Spleen (tissue), 11 donors: ENCODE results near the gene CDKL2. TPM values are rescaled to one million over a fixed set of nuclear protein-coding genes. Genes with fewer than 3 reads are reported as not detected.

ENCODE experiments used
- DNase-seq: peaks from one replicate; pipeline ENCODE4 v3.0.0-alpha.2; 2020
- H3K27ac ChIP-seq, 8 donors: fragments of 200-600 bp; sonication (generic) in 7 of 8; 1 replicate in 4 of 8; 2 replicates in 4 of 8; pipeline versions ENCODE4 v1.5.0 to v1.8.0; 2016 to 2021; ENCODE audit warnings: inconsistent platforms in 4 of 8, mild to moderate bottlenecking in 4 of 8, moderate library complexity in 1 of 8
- H3K27me3 ChIP-seq, 7 donors: fragments of 200-600 bp; sonication (generic) in 6 of 7; replicated peaks in 1 of 7; 1 replicate in 4 of 7; 2 replicates in 3 of 7; pipeline versions ENCODE4 v1.5.0 to v1.8.0; 2016 to 2021; ENCODE audit warnings: inconsistent platforms in 3 of 7, mild to moderate bottlenecking in 1 of 7
- H3K36me3 ChIP-seq, 6 donors: fragments of 200-600 bp; sonication (generic) in 5 of 6; 1 replicate in 4 of 6; 2 replicates in 2 of 6; pipeline versions ENCODE4 v1.5.0 to v1.8.0; 2016 to 2021; ENCODE audit warnings: inconsistent platforms in 2 of 6
- H3K4me1 ChIP-seq, 6 donors: fragments of 200-600 bp; sonication (generic) in 5 of 6; 1 replicate in 3 of 6; 2 replicates in 3 of 6; pipeline versions ENCODE4 v1.5.0 to v1.8.0; 2016 to 2021; ENCODE audit warnings: inconsistent platforms in 3 of 6
- H3K4me3 ChIP-seq, 8 donors: fragments of 200-600 bp; sonication (generic) in 7 of 8; 1 replicate in 4 of 8; 2 replicates in 4 of 8; pipeline versions ENCODE4 v1.5.0 to v1.8.0; 2016 to 2021; ENCODE audit warnings: inconsistent platforms in 4 of 8, mild to moderate bottlenecking in 4 of 8, moderate library complexity in 2 of 8
- H3K9me3 ChIP-seq, 8 donors: fragments of 200-600 bp; sonication (generic) in 7 of 8; 1 replicate in 4 of 8; 2 replicates in 4 of 8; pipeline versions ENCODE4 v1.5.0 to v1.8.0; 2016 to 2021; ENCODE audit warnings: inconsistent platforms in 4 of 8
- POLR2A ChIP-seq, 3 donors: fragments of 450-650 bp; IDR thresholded peaks; one replicate each; pipeline ENCODE4 v1.5.1; 2017; ENCODE audit warnings: antibody characterized with exemption in 3 of 3, mild to moderate bottlenecking in 1 of 3
- POLR2AphosphoS5 ChIP-seq, 3 donors: sonication (generic); formaldehyde crosslinking; IDR thresholded peaks; one replicate each; pipeline ENCODE4 v1.5.1; 2017; ENCODE audit warnings: antibody characterized with exemption in 3 of 3
- WGBS, 5 donors: extraction: QIAGEN DNeasy Blood & Tissue Kit in 3 of 5; methylation state at CpG; one replicate each; pipeline versions ENCODE4 v1.1.5 to v1.1.7; 2013 to 2018; 5-methylcytosine and 5-hydroxymethylcytosine counted together
- intact Hi-C: fragments of 100-400 bp; cut with DNase I; formaldehyde crosslinking; loops from one replicate; pipeline ENCODE4 v1.15.0; 2023; ENCODE audit warnings: low total_unique reads
- polyA plus RNA-seq, 3 donors: library from polyadenylated mRNA; stranded (reverse); fragments of 200-250 nt; gene quantifications; one replicate each; pipeline ENCODE4 v1.2.1, GENCODE V29; 2013
- total RNA-seq, 7 donors: library from RNA; depleted of rRNA in 3 of 7; stranded (reverse); fragments of >200 nt in 3 of 7; fragmentation: NEBNext Ultra II Directional in 4 of 7; extraction: Animal tissue kit (Norgen Biotek cat#: 25700) in 4 of 7; gene quantifications; one replicate each; pipeline versions ENCODE4 v1.1.0 to v1.2.1, GENCODE V29; 2016 to 2021
- TF ChIP-seq, protein P1 (sequence below), 11 experiments: fragments of 200-600 bp in 7 of 11; fragments of 450-650 bp in 4 of 11; sonication (generic) in 4 of 11; IDR thresholded peaks in 8 of 11; conservative IDR thresholded peaks in 3 of 11; 1 replicate in 7 of 11; 2 replicates in 4 of 11; pipeline versions ENCODE4 v1.4.0 to v1.8.0; 2016 to 2021; ENCODE audit warnings: antibody characterized with exemption in 11 of 11, inconsistent platforms in 4 of 11, mild to moderate bottlenecking in 1 of 11
- donor health status: healthy with polysubstance abuse.
- donor health status: DM: no; HTN: no; CAD: no; lungs with moderate emphysema.
- donor health status: DM: no; HTN: no; CAD: no.
- donor health status: Bipolar disorder and iron deficiency.
- donor health status: healthy.
- donor health status: DM: no; HTN: no; CAD: no.
- donor health status: DM: yes; HTN: yes; CAD: no.

Gene CDKL2
- total and polyA plus RNA-seq, 10 donors = 0.03 to 0.40 (median 0.27) TPM; not detected in 3

DNA sequence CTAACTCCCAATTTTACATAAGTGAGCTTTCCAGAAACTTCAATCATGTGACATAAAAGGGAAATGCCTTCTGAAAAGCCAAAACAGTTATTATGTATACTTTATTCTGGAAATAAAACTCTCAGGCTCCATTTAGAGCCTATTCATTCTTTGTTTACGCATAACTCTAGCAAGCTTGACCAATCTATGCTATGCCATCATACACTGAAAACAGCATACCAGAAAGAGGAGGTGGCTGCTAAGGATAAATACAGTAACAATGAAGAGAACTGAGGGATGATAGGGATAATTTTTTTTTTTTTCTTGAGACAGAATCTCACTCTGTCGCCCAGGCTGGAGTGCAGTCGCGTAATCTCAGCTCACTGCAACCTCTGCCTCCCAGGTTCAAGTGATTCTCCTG, 24.4 kb downstream of the CDKL2 start:
- H3K9me3 ChIP-seq = no peaks in the 10 kb centered on the region
- H3K27ac ChIP-seq = no peak overlapping the region
- WGBS, 5 donors = 83 to 98% (median 94%) methylated on average over 4 of the region's 4 CpGs
- H3K4me1 ChIP-seq = no peaks in the 10 kb centered on the region
- H3K27me3 ChIP-seq = no peaks in the 10 kb centered on the region
- no peak for DNase-seq
- no peak for TF ChIP-seq POLR2A (IDR thresholded peaks at IDR 0.05)
- no peak overlapping the region for H3K4me3 ChIP-seq
- H3K36me3 ChIP-seq = no peaks in the 10 kb centered on the region
- intact Hi-C loops = no loop called here

DNA sequence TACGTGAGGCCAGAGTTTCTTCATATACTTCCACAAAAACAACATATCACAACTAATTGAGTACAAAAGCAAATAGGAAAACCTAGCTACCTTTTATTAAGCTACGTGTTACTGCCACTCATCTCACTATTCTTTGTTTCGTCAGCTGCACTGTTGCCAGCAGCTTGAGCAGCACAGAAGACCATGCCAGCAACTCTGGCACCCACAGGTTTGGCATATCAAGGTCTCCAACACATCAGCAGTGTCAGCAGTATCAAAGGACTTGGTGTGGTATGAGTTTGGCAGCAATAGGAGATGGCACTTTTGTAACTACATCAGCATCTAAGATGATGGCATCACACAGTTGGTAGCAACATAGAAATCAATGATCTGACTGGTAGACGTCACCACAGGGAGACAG, 30.7 kb downstream of the CDKL2 start:
- no peak for TF ChIP-seq POLR2A (IDR thresholded peaks at IDR 0.05)
- TF ChIP-seq, protein P1, sequence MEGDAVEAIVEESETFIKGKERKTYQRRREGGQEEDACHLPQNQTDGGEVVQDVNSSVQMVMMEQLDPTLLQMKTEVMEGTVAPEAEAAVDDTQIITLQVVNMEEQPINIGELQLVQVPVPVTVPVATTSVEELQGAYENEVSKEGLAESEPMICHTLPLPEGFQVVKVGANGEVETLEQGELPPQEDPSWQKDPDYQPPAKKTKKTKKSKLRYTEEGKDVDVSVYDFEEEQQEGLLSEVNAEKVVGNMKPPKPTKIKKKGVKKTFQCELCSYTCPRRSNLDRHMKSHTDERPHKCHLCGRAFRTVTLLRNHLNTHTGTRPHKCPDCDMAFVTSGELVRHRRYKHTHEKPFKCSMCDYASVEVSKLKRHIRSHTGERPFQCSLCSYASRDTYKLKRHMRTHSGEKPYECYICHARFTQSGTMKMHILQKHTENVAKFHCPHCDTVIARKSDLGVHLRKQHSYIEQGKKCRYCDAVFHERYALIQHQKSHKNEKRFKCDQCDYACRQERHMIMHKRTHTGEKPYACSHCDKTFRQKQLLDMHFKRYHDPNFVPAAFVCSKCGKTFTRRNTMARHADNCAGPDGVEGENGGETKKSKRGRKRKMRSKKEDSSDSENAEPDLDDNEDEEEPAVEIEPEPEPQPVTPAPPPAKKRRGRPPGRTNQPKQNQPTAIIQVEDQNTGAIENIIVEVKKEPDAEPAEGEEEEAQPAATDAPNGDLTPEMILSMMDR (IDR thresholded peaks at IDR 0.05 in 8 of 11, conservative IDR thresholded peaks at IDR 0.05 in 3 of 11) = no peak
- TF ChIP-seq POLR2AphosphoS5 (IDR thresholded peaks at IDR 0.05) = no peak
- Histone ChIP-seq H3K36me3 (no peaks in the 10 kb centered on the region), H3K27ac (no peak overlapping the region), H3K9me3 (no peaks in the 10 kb centered on the region), H3K4me1 (no peaks in the 10 kb centered on the region), H3K27me3 (no peaks in the 10 kb centered on the region), H3K4me3 (no peak overlapping the region)
- WGBS, 5 donors = 92 to 96% (median 93%) methylated on average over 4 of the region's 4 CpGs
- DNase-seq = no peak
- intact Hi-C loops = no loop called here

DNA sequence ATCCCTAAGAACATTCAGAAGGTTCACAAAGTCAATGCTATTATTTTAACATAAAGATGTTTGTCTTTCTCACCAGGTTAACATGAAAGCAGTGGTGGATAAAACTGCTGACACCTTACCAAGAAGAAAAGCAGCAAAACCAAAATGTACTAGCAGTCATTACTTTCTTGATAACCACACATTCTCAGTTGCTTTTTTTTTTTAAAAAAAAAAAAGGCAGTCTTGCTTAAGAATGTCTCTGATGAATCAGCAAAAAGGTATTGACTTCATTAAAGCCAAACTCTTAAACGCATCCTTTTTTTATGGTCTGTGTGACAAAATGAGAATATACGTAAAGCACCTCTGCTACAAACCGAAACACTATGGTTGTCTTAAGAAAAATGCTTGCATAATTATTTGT, 31.9 kb downstream of the CDKL2 start:
- DNase-seq = no peak
- no peaks in the 10 kb centered on the region for H3K4me1 ChIP-seq
- H3K27ac ChIP-seq = no peak overlapping the region
- 33 to 62% (median 53%) methylated on average over 3 of the region's 3 CpGs for WGBS, 5 donors
- H3K36me3 ChIP-seq = no peaks in the 10 kb centered on the region
- no peaks in the 10 kb centered on the region for H3K9me3 ChIP-seq
- H3K27me3 ChIP-seq = no peaks in the 10 kb centered on the region
- TF ChIP-seq, protein P1 (IDR thresholded peaks at IDR 0.05 in 8 of 11, conservative IDR thresholded peaks at IDR 0.05 in 3 of 11) = no peak
- no peak for TF ChIP-seq POLR2A (IDR thresholded peaks at IDR 0.05)
- TF ChIP-seq POLR2AphosphoS5 (IDR thresholded peaks at IDR 0.05) = no peak
- no peak overlapping the region for H3K4me3 ChIP-seq
- intact Hi-C loops = no loop called here

DNA sequence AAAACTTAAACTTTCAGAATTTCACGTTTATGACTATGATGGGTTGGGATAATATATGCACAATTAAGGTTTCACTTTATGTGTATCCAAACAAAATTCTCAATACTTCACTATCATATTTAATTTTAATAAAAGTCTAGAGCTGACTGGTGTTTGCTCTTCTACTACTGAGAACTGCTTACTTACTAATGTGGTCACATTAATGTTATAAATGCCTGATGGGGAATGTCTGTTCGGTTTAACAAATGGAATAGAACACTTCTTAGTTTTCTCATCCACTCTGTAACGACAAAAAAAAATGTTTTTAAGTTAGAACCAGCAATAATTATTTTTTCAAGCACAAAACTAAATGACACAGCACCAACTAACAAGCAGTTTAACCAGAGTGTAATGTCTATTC, 34.3 kb downstream of the CDKL2 start:
- 61 to 80% (median 72%) methylated on average over 3 of the region's 3 CpGs for WGBS, 5 donors
- TF ChIP-seq POLR2AphosphoS5 (IDR thresholded peaks at IDR 0.05) (no peak), POLR2A (IDR thresholded peaks at IDR 0.05) (no peak)
- TF ChIP-seq, protein P1 (IDR thresholded peaks at IDR 0.05 in 8 of 11, conservative IDR thresholded peaks at IDR 0.05 in 3 of 11) = no peak

DNA sequence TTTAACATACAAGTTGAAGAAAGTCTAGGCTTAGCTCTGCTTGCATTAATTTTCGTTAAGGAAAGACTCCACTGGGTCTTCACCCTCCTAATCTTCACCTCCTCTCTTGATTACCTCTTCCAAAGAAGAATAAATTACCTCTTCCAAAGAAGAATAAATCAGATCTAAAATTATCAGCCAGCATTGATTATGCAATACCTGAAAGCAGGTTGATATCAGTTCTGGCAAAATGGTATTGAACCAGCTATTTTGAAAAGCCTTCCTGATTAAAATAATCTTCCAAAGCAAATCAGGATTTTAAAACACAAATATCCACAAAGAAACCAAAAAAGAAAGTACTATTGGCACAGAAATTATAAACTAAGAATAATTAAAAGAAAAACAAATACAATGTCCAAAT, 36.9 kb downstream of the CDKL2 start:
- no peaks in the 10 kb centered on the region for H3K27me3 ChIP-seq
- H3K9me3 ChIP-seq = no peaks in the 10 kb centered on the region
- no peak overlapping the region for H3K4me3 ChIP-seq
- no peak for DNase-seq
- H3K4me1 ChIP-seq = no peaks in the 10 kb centered on the region
- TF ChIP-seq POLR2A (IDR thresholded peaks at IDR 0.05) (no peak), POLR2AphosphoS5 (IDR thresholded peaks at IDR 0.05) (no peak)
- TF ChIP-seq, protein P1 (IDR thresholded peaks at IDR 0.05 in 8 of 11, conservative IDR thresholded peaks at IDR 0.05 in 3 of 11) = no peak
- H3K27ac ChIP-seq = no peak overlapping the region
- intact Hi-C loops = no loop called here
- 66 to 90% (median 86%) methylated on average over 1 of the region's 1 CpG for WGBS, 5 donors
- H3K36me3 ChIP-seq = no peaks in the 10 kb centered on the region

More for the DNA sequence above, 34.3 kb downstream of the CDKL2 start:
- Histone ChIP-seq H3K4me1 (no peaks in the 10 kb centered on the region), H3K27ac (no peak overlapping the region), H3K27me3 (no peaks in the 10 kb centered on the region), H3K4me3 (no peak overlapping the region), H3K9me3 (no peaks in the 10 kb centered on the region), H3K36me3 (no peaks in the 10 kb centered on the region)
- intact Hi-C loops = no loop called here
- no peak for DNase-seq
